HG03045 (cell line): ENCODE results near the gene AGBL4.

ENCODE experiments used
- ATAC-seq: cut with Tn5 transposase; IDR thresholded peaks from one replicate; pipeline ENCODE4 v1.9.1; 2021; ENCODE audit warnings: mild to moderate bottlenecking, moderate library complexity; ENCODE audit not compliant: unreplicated experiment

Gene AGBL4

GRCh38 chr1:48673332-48674105, 1350.2 kb downstream of the AGBL4 start:
- no peak for ATAC-seq

- ATAC-seq = no peak
Measured at GRCh38 chr1:48671578-48671977, 1352.2 kb downstream of the AGBL4 start.

- no peak for ATAC-seq
Measured at GRCh38 chr1:48670234-48671020, 1353.3 kb downstream of the AGBL4 start.

GRCh38 chr1:48668339-48668738, 1355.4 kb downstream of the AGBL4 start:
- no peak for ATAC-seq

- ATAC-seq = no peak
Measured at GRCh38 chr1:48667782-48668181, 1356.0 kb downstream of the AGBL4 start.

GRCh38 chr1:48665708-48666407, 1357.9 kb downstream of the AGBL4 start:
- no peak for ATAC-seq

- no peak for ATAC-seq
Measured at GRCh38 chr1:48661726-48662463, 1361.9 kb downstream of the AGBL4 start.

- ATAC-seq = no peak
Measured at GRCh38 chr1:48659801-48660200, 1364.0 kb downstream of the AGBL4 start.

- ATAC-seq = no peak
Measured at GRCh38 chr1:48657413-48657812, 1366.3 kb downstream of the AGBL4 start.

GRCh38 chr1:48654606-48655210, 1369.0 kb downstream of the AGBL4 start:
- ATAC-seq = no peak

GRCh38 chr1:48652334-48652733, 1371.4 kb downstream of the AGBL4 start:
- ATAC-seq = no peak

- ATAC-seq = no peak
Measured at GRCh38 chr1:48649880-48650279, 1373.9 kb downstream of the AGBL4 start.

- no peak for ATAC-seq
Measured at GRCh38 chr1:48645883-48646282, 1377.9 kb downstream of the AGBL4 start.

- ATAC-seq = no peak
Measured at GRCh38 chr1:48644905-48645605, 1378.7 kb downstream of the AGBL4 start.

GRCh38 chr1:48644190-48644900, 1379.4 kb downstream of the AGBL4 start:
- ATAC-seq = no peak

- no peak for ATAC-seq
Measured at GRCh38 chr1:48643193-48643592, 1380.6 kb downstream of the AGBL4 start.

GRCh38 chr1:48640836-48641492, 1382.8 kb downstream of the AGBL4 start:
- ATAC-seq = no peak

- ATAC-seq = no peak
Measured at GRCh38 chr1:48629867-48630266, 1393.9 kb downstream of the AGBL4 start.

GRCh38 chr1:48627486-48627885, 1396.3 kb downstream of the AGBL4 start:
- no peak for ATAC-seq
